Ectodermal cell (in vitro differentiated cells): ENCODE measurements around the gene IDH3B.
"Not testable (repeated sequence)": the region's sequence is repeated elsewhere in the genome, so short reads cannot be mapped to it uniquely, and the experiment has no call there.

ENCODE experiments used
- H3K27ac ChIP-seq: 2 replicates; pipeline ENCODE4 v1.7.0; 2013; ENCODE audit warnings: mild to moderate bottlenecking, low read depth, low read length; ENCODE audit not compliant: insufficient read depth, poor library complexity, severe bottlenecking
- H3K27me3 ChIP-seq: 2 replicates; pipeline ENCODE4 v1.7.0; 2013; ENCODE audit warnings: mild to moderate bottlenecking, low read length; ENCODE audit not compliant: insufficient read depth, control insufficient read depth, poor library complexity, severe bottlenecking
- H3K36me3 ChIP-seq: one replicate; pipeline ENCODE4 v1.7.0; 2013; ENCODE audit warnings: low read length; ENCODE audit not compliant: control insufficient read depth, insufficient read depth
- H3K4me1 ChIP-seq: one replicate; pipeline ENCODE4 v1.7.0; 2013; ENCODE audit warnings: low read length; ENCODE audit not compliant: control insufficient read depth, insufficient read depth
- H3K4me3 ChIP-seq: 2 replicates; pipeline ENCODE4 v1.7.0; 2013; ENCODE audit warnings: low read depth, low read length, control low read depth; ENCODE audit not compliant: insufficient read depth
- H3K9me3 ChIP-seq: 2 replicates; pipeline ENCODE4 v1.7.0; 2013; ENCODE audit warnings: mild to moderate bottlenecking, low read length, moderate library complexity; ENCODE audit not compliant: control insufficient read depth
- WGBS, 2 experiments: methylation state at CpG; one replicate each; pipeline ENCODE4 v1.1.7; 2013; ENCODE audit warnings: missing lambda C conversion rate in 2 of 2; 5-methylcytosine and 5-hydroxymethylcytosine counted together

IDH3B gene

DNA sequence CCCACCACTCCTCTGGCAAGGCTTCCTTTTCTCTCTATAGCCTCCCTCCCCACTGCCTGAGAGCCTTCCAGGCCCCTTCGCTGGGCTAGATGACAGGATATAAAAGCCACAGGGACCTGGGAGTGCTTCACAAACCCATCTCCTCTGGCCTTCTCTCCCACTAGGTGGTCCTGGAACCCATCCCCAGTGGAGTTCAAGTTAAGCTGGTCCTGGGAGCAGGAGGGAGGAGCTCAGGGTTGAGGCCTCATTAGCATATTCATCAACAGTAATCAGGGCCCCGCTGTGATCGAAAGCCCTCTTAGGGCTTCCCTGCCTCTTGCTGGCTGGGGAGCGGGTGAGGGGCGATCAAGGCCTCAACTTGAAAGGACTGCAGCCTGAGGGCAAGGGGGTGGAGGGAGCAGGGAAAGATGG lies 37.7 kb upstream of the IDH3B start:
- Histone ChIP-seq H3K4me1 (peaks cover 4% of the 10 kb centered on the region), H3K27me3 (peaks cover 48% of the 10 kb centered on the region), H3K4me3 (no peak overlapping the region), H3K9me3 (no peaks in the 10 kb centered on the region), H3K27ac (no peak overlapping the region), H3K36me3 (no peaks in the 10 kb centered on the region)
- WGBS, 2 experiments: 17 to 19% methylated on average over 5 of the region's 5 CpGs

DNA sequence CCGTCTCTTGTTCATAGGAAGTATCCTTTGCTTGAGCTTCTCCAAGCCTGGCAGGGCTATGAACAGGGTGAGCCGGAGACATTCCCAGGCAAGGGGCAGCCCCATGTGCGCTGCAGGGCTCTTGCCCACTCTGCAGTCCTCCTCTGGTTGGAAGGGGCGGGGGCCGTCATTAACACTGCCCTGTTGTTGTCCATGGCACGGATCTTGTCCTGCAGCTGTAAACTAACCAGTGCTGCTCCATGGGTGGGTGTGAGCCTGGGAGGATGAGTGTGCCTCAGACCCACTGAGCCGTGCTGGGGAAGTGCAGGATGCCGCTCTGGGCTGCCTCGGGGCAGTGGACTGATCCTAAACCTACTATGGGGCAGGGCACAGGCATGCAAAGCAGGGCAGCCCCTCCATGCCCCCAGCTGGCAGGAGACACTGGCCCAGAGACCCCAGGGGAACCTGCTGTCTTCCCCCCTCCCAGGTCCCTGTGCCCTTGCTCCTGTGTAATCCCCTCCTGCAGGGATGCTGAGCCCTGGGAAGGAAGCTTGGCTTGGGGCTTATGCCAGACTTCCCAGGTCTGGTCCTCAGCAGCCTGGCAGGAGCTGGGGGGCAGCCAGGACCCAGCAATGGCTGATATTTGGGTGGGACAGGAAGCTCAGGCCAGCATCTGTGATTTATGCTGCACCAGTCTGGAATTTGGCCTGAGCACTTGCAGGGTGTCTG lies 37.1 kb upstream of the IDH3B start:
- peaks cover 4% of the 10 kb centered on the region for H3K4me1 ChIP-seq
- H3K4me3 ChIP-seq: no peak overlapping the region
- peaks cover 50% of the 10 kb centered on the region for H3K27me3 ChIP-seq
- no peaks in the 10 kb centered on the region for H3K9me3 ChIP-seq
- WGBS, 2 experiments: 46 to 51% methylated on average over 9 of the region's 9 CpGs
- no peak overlapping the region for H3K27ac ChIP-seq
- no peaks in the 10 kb centered on the region for H3K36me3 ChIP-seq

DNA sequence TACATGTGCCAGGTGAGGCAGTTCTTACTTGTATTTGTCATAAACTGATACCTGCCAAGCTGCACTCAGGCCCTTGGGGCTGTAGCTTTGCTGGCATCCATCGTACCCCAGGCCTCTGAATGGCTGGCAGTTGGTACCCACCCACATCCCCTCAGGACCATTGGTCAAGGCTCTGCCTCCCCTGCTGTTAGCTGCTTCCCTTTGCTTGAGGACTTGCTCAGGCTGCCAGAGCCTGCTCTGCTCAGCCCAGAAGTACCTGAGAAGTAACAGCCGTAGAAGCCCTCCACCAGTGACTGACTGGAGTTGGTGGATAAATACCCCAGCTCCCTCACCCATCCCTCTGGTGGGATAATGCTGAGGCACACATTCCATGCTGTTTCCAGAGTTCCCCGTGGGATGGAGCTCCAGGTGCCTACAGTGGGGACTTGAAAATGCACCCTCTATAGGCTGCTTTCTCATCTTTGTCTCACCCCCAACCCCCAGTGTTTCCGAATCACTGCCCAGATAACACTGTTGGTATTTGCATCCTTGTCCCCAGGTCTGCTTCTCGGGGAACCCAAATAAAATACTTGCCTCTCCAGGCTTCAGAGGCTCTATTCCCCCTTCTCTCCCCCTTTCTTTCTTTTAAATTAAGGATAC lies 35.9 kb upstream of the IDH3B start:
- Histone ChIP-seq H3K27ac (no peak overlapping the region), H3K36me3 (no peaks in the 10 kb centered on the region), H3K4me1 (peaks cover 8% of the 10 kb centered on the region), H3K9me3 (no peaks in the 10 kb centered on the region), H3K4me3 (no peak overlapping the region), H3K27me3 (peaks cover 58% of the 10 kb centered on the region)
- WGBS, 2 experiments: 72 to 73% methylated on average over 5 of the region's 5 CpGs

DNA sequence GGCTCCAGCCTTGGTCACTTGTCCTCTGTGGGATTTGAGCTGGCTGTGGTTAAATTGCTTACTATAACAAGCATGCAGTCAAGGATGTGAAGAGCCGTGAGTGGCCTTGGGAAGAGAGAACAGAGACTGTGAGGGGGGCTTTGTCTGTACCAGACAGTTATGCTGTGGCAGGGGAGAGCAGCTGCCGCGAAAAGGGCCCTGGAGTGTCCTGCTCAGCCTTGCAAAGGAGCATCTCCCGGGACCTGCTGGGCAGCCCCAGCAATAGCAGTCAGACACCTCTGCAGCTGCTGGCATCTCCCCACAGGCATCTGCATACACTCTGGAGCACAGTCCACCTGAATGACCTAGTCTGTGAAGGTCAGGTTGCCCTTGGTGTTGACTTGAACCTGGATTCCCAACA lies 34.9 kb upstream of the IDH3B start:
- H3K9me3 ChIP-seq: no peaks in the 10 kb centered on the region
- H3K27ac ChIP-seq: no peak overlapping the region
- H3K4me3 ChIP-seq: no peak overlapping the region
- no peaks in the 10 kb centered on the region for H3K36me3 ChIP-seq
- H3K27me3 ChIP-seq: peaks cover 67% of the 10 kb centered on the region
- peaks cover 11% of the 10 kb centered on the region for H3K4me1 ChIP-seq
- WGBS, 2 experiments: 73 to 81% methylated on average over 4 of the region's 4 CpGs

DNA sequence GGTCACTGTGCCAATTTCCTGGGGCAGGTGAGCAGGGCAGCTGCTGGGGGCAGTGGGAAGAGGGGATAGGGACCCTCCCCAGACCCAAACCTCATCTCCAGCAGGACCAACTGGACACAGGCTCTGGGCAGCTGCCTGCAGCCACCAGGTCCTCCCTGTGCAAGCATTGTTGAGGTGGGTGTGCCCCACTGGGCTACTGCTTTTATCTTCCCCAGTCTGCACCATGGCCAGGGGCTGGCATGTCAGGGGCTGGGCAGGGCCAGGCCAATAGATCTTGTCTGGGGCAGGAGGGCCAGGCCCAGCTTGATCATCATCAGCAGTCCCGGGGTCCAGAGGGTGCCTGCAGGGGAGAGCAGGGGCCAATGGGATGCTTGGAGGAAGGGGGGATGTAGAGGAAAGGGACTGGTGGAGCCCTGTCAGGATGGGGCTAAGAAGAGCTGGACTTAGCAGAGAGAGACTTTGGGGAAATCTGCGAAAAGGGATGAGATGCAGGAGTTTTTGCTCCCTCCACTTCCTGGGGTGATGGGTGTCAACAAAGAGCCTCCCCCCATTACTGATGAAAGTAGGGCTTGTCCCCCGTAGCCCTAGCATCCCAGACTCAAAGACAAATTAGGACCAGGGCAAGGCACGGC lies 34.3 kb upstream of the IDH3B start:
- WGBS, 2 experiments: 68 to 74% methylated on average over 4 of the region's 4 CpGs
- no peak overlapping the region for H3K4me3 ChIP-seq
- peaks cover 11% of the 10 kb centered on the region for H3K4me1 ChIP-seq
- H3K36me3 ChIP-seq: no peaks in the 10 kb centered on the region
- H3K27ac ChIP-seq: no peak overlapping the region
- peaks cover 73% of the 10 kb centered on the region for H3K27me3 ChIP-seq
- no peaks in the 10 kb centered on the region for H3K9me3 ChIP-seq

DNA sequence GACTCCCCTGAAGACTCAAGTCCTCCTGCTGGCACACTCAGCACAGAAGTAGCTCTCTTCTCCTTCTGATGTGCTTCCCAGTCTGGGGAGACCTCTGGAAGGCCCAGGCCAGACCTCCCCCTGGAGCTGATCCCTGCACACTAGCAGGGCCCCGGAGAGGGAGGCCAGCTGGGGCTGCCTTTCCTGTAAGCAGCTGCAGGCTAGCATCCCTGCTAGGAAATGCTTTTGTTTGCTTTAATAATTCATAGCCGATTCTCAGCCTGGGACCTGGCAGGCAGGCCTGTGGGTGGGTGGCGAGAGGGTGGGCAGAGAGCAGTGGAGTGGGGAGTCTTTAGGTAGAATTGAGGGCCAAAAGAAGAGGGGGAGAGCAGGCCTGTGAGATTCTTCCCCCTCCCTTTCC lies 33.8 kb upstream of the IDH3B start:
- Histone ChIP-seq H3K9me3 (no peaks in the 10 kb centered on the region), H3K27ac (no peak overlapping the region), H3K36me3 (no peaks in the 10 kb centered on the region), H3K27me3 (peaks cover 76% of the 10 kb centered on the region), H3K4me1 (peaks cover 11% of the 10 kb centered on the region), H3K4me3 (no peak overlapping the region)
- 76 to 77% methylated on average over 3 of the region's 3 CpGs for WGBS, 2 experiments

DNA sequence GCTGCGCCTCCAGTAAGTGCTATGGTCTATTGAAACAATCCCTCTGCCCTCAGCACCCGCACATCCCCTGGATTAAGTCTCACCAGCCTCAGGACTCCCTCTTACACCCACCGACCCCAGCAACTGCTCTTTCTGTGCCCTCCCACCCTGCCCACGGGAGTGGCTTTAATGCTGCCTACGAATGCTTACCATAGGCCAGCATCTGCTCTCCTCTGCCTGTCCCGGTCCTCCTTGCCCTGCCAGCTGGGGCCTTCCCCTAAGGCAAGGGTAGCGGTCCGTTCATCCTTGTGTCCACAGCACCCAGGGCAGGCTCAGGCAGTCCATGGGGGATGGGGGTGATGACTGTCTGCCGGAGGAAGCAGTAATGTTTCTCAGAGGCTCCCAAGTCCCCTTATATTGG lies 32.6 kb upstream of the IDH3B start:
- no peak overlapping the region for H3K27ac ChIP-seq
- peaks cover 77% of the 10 kb centered on the region for H3K27me3 ChIP-seq
- WGBS, 2 experiments: 93 to 94% methylated on average over 9 of the region's 9 CpGs
- H3K36me3 ChIP-seq: no peaks in the 10 kb centered on the region
- H3K9me3 ChIP-seq: no peaks in the 10 kb centered on the region
- no peak overlapping the region for H3K4me3 ChIP-seq
- peaks cover 11% of the 10 kb centered on the region for H3K4me1 ChIP-seq

DNA sequence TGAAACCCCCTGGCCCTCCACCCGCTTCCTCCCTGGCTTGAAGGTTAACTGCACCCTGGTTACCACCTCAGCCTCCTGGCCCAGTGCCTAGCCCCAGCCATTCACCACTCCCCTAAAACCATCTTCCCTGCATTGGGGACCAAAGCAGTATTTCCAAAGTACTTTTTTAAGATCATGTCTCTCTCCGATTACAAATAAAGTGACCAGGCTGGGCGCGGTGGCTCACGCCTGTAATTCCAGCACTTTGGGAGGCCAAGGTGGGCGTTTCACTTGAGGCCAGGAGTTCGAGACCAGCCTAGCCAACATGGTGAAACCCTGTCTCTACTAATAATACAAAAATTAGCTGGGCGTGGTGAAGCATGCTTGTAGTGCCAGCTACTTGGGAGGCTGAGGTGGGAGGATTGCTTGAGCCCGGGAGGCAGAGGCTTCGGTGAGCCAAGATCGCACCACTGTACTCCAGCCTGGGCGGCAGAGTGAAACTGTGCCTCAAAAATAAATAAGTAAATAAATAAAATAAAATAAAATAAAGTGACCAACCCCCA lies 32.0 kb upstream of the IDH3B start:
- not testable (repeated sequence) for H3K36me3 ChIP-seq, H3K27ac ChIP-seq, H3K9me3 ChIP-seq, H3K4me3 ChIP-seq
- H3K4me1 ChIP-seq: peaks cover 11% of the 10 kb centered on the region
- WGBS, 2 experiments: 91 to 94% methylated on average over 11 of the region's 12 CpGs
- H3K27me3 ChIP-seq: peaks cover 79% of the 10 kb centered on the region

DNA sequence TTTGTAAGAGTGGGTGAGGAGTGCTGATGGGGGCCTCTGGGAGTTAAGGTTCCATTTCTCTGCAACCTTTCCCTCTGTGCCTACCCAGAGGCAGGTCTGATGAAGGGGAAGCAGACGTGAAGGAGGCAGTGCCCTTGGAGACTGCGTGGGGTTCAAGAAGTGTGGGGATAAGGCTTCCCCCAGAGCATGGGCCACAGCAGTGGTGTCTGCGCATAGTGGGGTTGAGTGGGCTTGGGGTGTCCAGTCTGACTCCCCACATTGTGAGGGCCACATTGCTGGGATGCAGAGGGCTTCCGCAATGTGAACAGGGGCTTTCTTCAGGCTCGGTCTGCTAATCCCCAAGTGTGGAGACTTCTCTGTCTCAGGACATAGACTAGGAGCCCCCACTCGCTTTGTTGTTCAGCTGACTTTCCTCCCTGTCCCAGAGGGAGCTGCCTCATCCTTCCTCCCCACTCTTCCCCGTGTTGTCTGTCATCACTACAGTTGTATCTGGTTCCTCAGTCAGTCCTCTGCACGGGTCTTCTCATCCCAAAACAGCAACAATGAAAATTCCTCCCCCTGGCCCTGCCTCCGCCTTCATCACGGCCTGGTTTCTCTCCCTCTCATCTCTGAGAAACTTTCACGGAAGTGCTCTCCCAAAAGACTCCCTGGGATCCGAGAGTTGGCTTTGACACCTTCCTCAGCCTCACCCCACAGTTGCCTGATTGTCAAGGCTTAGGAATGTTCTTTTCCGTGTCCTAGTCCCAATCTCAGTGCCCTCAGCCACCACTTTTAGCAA lies 31.4 kb upstream of the IDH3B start:
- Histone ChIP-seq H3K4me3 (no peak overlapping the region), H3K4me1 (peaks cover 11% of the 10 kb centered on the region), H3K27ac (no peak overlapping the region), H3K9me3 (no peaks in the 10 kb centered on the region), H3K27me3 (peaks cover 79% of the 10 kb centered on the region), H3K36me3 (no peaks in the 10 kb centered on the region)
- WGBS, 2 experiments: 58 to 60% methylated on average over 13 of the region's 13 CpGs

DNA sequence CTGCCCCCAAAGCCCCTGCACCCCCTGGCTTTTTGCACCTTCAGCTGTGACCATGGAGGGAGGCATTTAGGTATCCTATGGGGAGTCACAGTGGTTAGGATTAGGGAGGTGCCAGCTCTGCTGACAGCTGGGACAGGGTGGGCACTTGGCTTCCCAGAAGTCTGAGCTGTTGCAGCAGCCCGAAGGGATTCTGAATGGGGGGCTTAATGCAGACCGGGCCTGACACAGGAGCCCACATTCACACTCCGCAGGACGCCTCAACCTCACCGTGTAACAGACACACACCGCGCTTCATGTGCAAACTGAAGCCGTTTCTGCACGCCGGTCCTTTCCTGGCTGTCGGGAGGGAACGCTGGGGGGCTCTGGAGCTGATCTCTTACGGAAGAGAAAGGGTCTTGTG lies 30.5 kb upstream of the IDH3B start:
- Histone ChIP-seq H3K27ac (no peak overlapping the region), H3K4me3 (peak overlapping the region; percentile 1), H3K27me3 (peaks cover 79% of the 10 kb centered on the region)

More for the DNA sequence above, 30.5 kb upstream of the IDH3B start:
- Histone ChIP-seq H3K4me1 (peaks cover 11% of the 10 kb centered on the region), H3K36me3 (no peaks in the 10 kb centered on the region), H3K9me3 (no peaks in the 10 kb centered on the region)
- 5 to 7% methylated on average over 12 of the region's 13 CpGs for WGBS, 2 experiments
